ENCODE data around the gene SPRED1.

The SPRED1 gene

DNA sequence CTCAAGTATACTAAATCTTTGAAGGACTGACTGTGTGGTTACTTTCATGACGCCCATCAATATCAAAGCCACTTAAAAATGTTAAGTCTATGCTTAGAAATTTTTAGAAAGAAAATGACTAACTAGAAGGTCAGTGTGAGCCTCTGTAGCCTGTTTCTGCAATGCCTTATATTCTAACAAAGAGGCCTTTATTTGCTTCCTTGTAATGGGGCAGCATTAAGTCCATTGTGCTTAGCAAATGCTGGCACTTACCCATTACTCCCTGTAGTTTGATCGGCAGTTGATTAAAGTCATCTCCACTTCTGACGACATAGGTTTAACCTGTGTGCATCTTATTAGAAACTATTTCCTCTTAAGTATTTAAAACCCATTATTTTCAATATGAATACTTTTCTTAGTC lies 109.7 kb downstream of the SPRED1 start:
- Histone ChIP-seq H3K9me3 (ENCODE audit: control insufficient read depth, insufficient read depth, low read depth, low read length) (no peaks in the 10 kb centered on the region), H3K9ac (ENCODE audit: low read length) (no peak overlapping the region), H3K27me3 (ENCODE audit: control insufficient read depth, insufficient read depth, low read length) (no peaks in the 10 kb centered on the region), H3K27ac (ENCODE audit: low read depth, low read length) (no peak overlapping the region), H3K4me1 (ENCODE audit: control insufficient read depth, insufficient read depth, low read length) (no peaks in the 10 kb centered on the region), H3K4me3 (ENCODE audit: low read depth, low read length) (no peak overlapping the region), H3K36me3 (ENCODE audit: control insufficient read depth, insufficient read depth, low read length) (no peaks in the 10 kb centered on the region)

DNA sequence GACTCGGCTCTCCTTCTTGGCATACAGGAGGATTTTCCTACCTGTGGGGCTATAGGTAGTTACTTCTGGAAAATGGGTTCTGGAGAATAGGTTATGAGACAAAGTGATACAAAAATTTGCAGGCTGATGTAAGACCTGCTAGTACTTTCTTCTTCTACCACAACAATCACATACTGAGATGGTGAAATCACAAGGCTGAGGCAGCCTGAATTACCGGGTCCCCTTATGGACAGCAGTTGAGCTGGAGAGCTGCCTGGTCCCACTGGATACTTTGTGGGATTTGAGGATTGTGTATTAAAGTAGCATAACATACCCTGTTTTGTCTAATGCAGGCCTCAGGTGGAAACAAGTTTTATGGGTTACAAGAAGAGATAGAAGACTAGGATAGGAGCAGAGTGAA lies 114.8 kb downstream of the SPRED1 start:
- H3K4me1 ChIP-seq (ENCODE audit: control insufficient read depth, insufficient read depth, low read length) = peaks cover 6% of the 10 kb centered on the region
- no peaks in the 10 kb centered on the region for H3K27me3 ChIP-seq (ENCODE audit: control insufficient read depth, insufficient read depth, low read length)
- H3K36me3 ChIP-seq (ENCODE audit: control insufficient read depth, insufficient read depth, low read length) = no peaks in the 10 kb centered on the region
- no peaks in the 10 kb centered on the region for H3K9me3 ChIP-seq (ENCODE audit: control insufficient read depth, insufficient read depth, low read depth, low read length)
- no peak overlapping the region for H3K4me3 ChIP-seq (ENCODE audit: low read depth, low read length)
- no peak overlapping the region for H3K9ac ChIP-seq (ENCODE audit: low read length)
- no peak overlapping the region for H3K27ac ChIP-seq (ENCODE audit: low read depth, low read length)

DNA sequence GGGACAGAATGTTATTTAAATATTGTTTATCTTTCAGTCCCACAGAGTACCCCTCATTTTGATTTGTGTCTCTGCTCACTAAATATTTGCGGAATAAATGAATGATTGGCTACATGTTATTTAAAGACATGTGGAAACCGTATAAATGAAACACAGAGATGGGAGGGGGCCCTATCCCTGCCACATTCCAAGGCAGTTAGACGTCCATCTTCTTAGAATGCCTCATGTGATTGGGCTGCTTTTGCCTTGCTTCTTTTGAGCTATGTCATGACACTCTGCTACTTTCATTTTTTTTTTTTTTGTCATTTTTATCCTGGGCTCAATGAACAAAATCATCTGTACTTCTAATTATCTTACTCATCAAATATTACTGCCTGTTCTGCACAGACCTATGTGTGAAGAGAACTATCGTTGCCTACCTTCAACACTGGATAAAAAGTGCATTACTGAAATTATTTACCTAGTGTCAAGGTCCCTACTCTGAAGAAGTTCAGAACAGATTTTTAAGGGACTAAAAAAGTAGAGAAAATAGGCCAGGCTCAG lies 117.4 kb downstream of the SPRED1 start:
- H3K4me1 ChIP-seq (ENCODE audit: control insufficient read depth, insufficient read depth, low read length) = peaks cover 10% of the 10 kb centered on the region

DNA sequence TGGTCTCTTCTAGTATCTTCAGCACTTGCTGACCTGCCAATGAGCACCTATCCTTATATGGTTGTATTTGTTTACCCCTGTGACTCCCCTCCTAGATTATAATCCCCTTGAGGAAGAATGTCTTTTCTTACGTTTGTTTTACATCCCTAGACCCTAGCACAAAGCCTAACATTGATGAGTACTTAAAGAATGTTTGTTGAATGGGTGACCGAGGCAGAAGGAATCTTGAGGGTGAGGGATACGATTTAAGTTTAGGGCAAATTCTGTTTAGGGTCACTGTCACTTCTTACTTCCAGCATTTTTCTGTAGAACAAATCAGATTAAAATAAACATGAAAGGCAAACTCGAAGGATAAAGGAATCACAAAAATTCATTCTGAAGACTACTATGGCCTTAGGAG lies 120.4 kb downstream of the SPRED1 start:
- H3K9me3 ChIP-seq (ENCODE audit: control insufficient read depth, insufficient read depth, low read depth, low read length) = no peaks in the 10 kb centered on the region
- no peak overlapping the region for H3K9ac ChIP-seq (ENCODE audit: low read length)
- H3K4me3 ChIP-seq (ENCODE audit: low read depth, low read length) = no peak overlapping the region
- H3K27ac ChIP-seq (ENCODE audit: low read depth, low read length) = no peak overlapping the region
- no peaks in the 10 kb centered on the region for H3K27me3 ChIP-seq (ENCODE audit: control insufficient read depth, insufficient read depth, low read length)
- no peaks in the 10 kb centered on the region for H3K36me3 ChIP-seq (ENCODE audit: control insufficient read depth, insufficient read depth, low read length)
- H3K4me1 ChIP-seq (ENCODE audit: control insufficient read depth, insufficient read depth, low read length) = peaks cover 10% of the 10 kb centered on the region

More for the DNA sequence above, 117.4 kb downstream of the SPRED1 start:
- Histone ChIP-seq H3K27me3 (ENCODE audit: control insufficient read depth, insufficient read depth, low read length) (no peaks in the 10 kb centered on the region), H3K4me3 (ENCODE audit: low read depth, low read length) (no peak overlapping the region), H3K36me3 (ENCODE audit: control insufficient read depth, insufficient read depth, low read length) (no peaks in the 10 kb centered on the region), H3K9me3 (ENCODE audit: control insufficient read depth, insufficient read depth, low read depth, low read length) (no peaks in the 10 kb centered on the region), H3K9ac (ENCODE audit: low read length) (no peak overlapping the region), H3K27ac (ENCODE audit: low read depth, low read length) (no peak overlapping the region)

- H3K27ac ChIP-seq (ENCODE audit: low read depth, low read length) = no peak overlapping the region
- peaks cover 10% of the 10 kb centered on the region for H3K4me1 ChIP-seq (ENCODE audit: control insufficient read depth, insufficient read depth, low read length)
- no peaks in the 10 kb centered on the region for H3K9me3 ChIP-seq (ENCODE audit: control insufficient read depth, insufficient read depth, low read depth, low read length)
- H3K27me3 ChIP-seq (ENCODE audit: control insufficient read depth, insufficient read depth, low read length) = no peaks in the 10 kb centered on the region
- no peak overlapping the region for H3K9ac ChIP-seq (ENCODE audit: low read length)
- H3K36me3 ChIP-seq (ENCODE audit: control insufficient read depth, insufficient read depth, low read length) = no peaks in the 10 kb centered on the region
- no peak overlapping the region for H3K4me3 ChIP-seq (ENCODE audit: low read depth, low read length)
These were observed 121.4 kb downstream of the SPRED1 start for GRCh38 chr15:38374029-38374428.

- H3K4me1 ChIP-seq (ENCODE audit: control insufficient read depth, insufficient read depth, low read length) = peaks cover 7% of the 10 kb centered on the region
- H3K36me3 ChIP-seq (ENCODE audit: control insufficient read depth, insufficient read depth, low read length) = no peaks in the 10 kb centered on the region
- no peaks in the 10 kb centered on the region for H3K27me3 ChIP-seq (ENCODE audit: control insufficient read depth, insufficient read depth, low read length)
- H3K4me3 ChIP-seq (ENCODE audit: low read depth, low read length) = no peak overlapping the region
- H3K27ac ChIP-seq (ENCODE audit: low read depth, low read length) = no peak overlapping the region
- no peak overlapping the region for H3K9ac ChIP-seq (ENCODE audit: low read length)
- H3K9me3 ChIP-seq (ENCODE audit: control insufficient read depth, insufficient read depth, low read depth, low read length) = no peaks in the 10 kb centered on the region
These were observed 121.9 kb downstream of the SPRED1 start for GRCh38 chr15:38374556-38374955.

DNA sequence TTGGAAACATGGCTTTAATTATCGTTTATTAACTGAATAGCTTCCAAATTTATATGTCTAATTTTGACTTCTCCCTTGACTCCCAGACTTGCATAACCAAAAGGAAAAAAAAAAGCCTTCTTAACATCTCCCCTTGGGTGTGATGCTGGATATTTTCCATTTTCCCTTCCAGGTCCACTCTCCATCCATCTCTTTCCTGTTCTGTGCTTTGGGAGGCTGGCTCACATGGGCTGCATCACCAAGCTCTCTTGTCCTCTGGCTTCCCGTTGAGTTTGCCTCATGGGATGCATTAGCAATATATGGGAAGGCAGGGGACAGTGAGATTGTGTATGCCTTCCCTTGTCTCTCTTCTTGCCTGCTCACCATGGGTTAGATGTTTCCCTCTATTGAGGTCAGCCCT lies 123.4 kb downstream of the SPRED1 start:
- H3K9me3 ChIP-seq (ENCODE audit: control insufficient read depth, insufficient read depth, low read depth, low read length) = no peaks in the 10 kb centered on the region
- H3K9ac ChIP-seq (ENCODE audit: low read length) = no peak overlapping the region
- H3K4me3 ChIP-seq (ENCODE audit: low read depth, low read length) = no peak overlapping the region
- H3K27ac ChIP-seq (ENCODE audit: low read depth, low read length) = no peak overlapping the region
- no peaks in the 10 kb centered on the region for H3K27me3 ChIP-seq (ENCODE audit: control insufficient read depth, insufficient read depth, low read length)
- no peaks in the 10 kb centered on the region for H3K36me3 ChIP-seq (ENCODE audit: control insufficient read depth, insufficient read depth, low read length)
- 0 out of 2 replicates have a peak, but pooled peaks cover 4% of the 10 kb centered on the region for H3K4me1 ChIP-seq (ENCODE audit: control insufficient read depth, insufficient read depth, low read length)

- no peaks in the 10 kb centered on the region for H3K27me3 ChIP-seq (ENCODE audit: control insufficient read depth, insufficient read depth, low read length)
- 0 out of 2 replicates have a peak, but pooled peaks cover 4% of the 10 kb centered on the region for H3K4me1 ChIP-seq (ENCODE audit: control insufficient read depth, insufficient read depth, low read length)
- no peak overlapping the region for H3K27ac ChIP-seq (ENCODE audit: low read depth, low read length)
- H3K9me3 ChIP-seq (ENCODE audit: control insufficient read depth, insufficient read depth, low read depth, low read length) = no peaks in the 10 kb centered on the region
- H3K36me3 ChIP-seq (ENCODE audit: control insufficient read depth, insufficient read depth, low read length) = no peaks in the 10 kb centered on the region
- no peak overlapping the region for H3K4me3 ChIP-seq (ENCODE audit: low read depth, low read length)
- H3K9ac ChIP-seq (ENCODE audit: low read length) = no peak overlapping the region
These were observed 125.0 kb downstream of the SPRED1 start for GRCh38 chr15:38377636-38378035.

GRCh38 chr15:38378161-38378560 lies 125.5 kb downstream of the SPRED1 start:
- Histone ChIP-seq H3K4me1 (ENCODE audit: control insufficient read depth, insufficient read depth, low read length) (0 out of 2 replicates have a peak, but pooled peaks cover under 1% of the 10 kb centered on the region), H3K4me3 (ENCODE audit: low read depth, low read length) (no peak overlapping the region), H3K27me3 (ENCODE audit: control insufficient read depth, insufficient read depth, low read length) (no peaks in the 10 kb centered on the region), H3K9me3 (ENCODE audit: control insufficient read depth, insufficient read depth, low read depth, low read length) (no peaks in the 10 kb centered on the region), H3K36me3 (ENCODE audit: control insufficient read depth, insufficient read depth, low read length) (no peaks in the 10 kb centered on the region), H3K9ac (ENCODE audit: low read length) (no peak overlapping the region), H3K27ac (ENCODE audit: low read depth, low read length) (no peak overlapping the region)

- no peaks in the 10 kb centered on the region for H3K36me3 ChIP-seq (ENCODE audit: control insufficient read depth, insufficient read depth, low read length)
- no peaks in the 10 kb centered on the region for H3K27me3 ChIP-seq (ENCODE audit: control insufficient read depth, insufficient read depth, low read length)
- H3K27ac ChIP-seq (ENCODE audit: low read depth, low read length) = no peak overlapping the region
- H3K4me1 ChIP-seq (ENCODE audit: control insufficient read depth, insufficient read depth, low read length) = no peaks in the 10 kb centered on the region
- H3K9me3 ChIP-seq (ENCODE audit: control insufficient read depth, insufficient read depth, low read depth, low read length) = peaks cover 6% of the 10 kb centered on the region; the same call in 1 of the 2 replicates
- H3K9ac ChIP-seq (ENCODE audit: low read length) = no peak overlapping the region
- no peak overlapping the region for H3K4me3 ChIP-seq (ENCODE audit: low read depth, low read length)
These were observed 137.4 kb downstream of the SPRED1 start for GRCh38 chr15:38389924-38390542.

DNA sequence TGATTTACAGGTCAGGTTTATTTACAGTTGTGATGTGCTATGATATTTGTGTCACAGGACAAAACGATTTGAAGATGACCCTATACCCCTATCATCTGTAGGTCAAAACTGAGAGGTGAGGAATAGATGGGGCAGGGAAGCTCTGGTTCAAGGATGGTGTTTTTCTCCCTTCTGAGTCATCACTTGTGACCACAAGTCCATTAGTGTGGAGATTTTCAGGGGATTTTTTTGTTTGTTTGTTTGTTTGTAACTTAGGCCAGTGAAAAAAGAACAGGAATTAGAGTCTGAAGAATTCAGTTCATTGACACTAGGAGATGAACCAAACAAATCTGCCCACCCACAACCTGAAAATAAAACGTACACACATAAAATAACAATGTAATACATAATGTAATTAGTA lies 138.6 kb downstream of the SPRED1 start:
- Histone ChIP-seq H3K27ac (ENCODE audit: low read depth, low read length) (no peak overlapping the region), H3K27me3 (ENCODE audit: control insufficient read depth, insufficient read depth, low read length) (no peaks in the 10 kb centered on the region), H3K9me3 (ENCODE audit: control insufficient read depth, insufficient read depth, low read depth, low read length) (peaks cover 6% of the 10 kb centered on the region; the same call in 1 of the 2 replicates), H3K9ac (ENCODE audit: low read length) (no peak overlapping the region), H3K36me3 (ENCODE audit: control insufficient read depth, insufficient read depth, low read length) (no peaks in the 10 kb centered on the region), H3K4me3 (ENCODE audit: low read depth, low read length) (no peak overlapping the region), H3K4me1 (ENCODE audit: control insufficient read depth, insufficient read depth, low read length) (no peaks in the 10 kb centered on the region)
